GM12892 (cell line): Measurements from ENCODE around the gene RAB13.

ENCODE experiments used
- POLR2A ChIP-seq: IDR thresholded peaks from 2 replicates; pipeline ENCODE4 v1.6.1; 2011; ENCODE audit warnings: low read depth, low read length, control low read depth
- POLR2AphosphoS5 ChIP-seq: IDR thresholded peaks from 2 replicates; pipeline ENCODE4 v1.6.1; 2011; ENCODE audit warnings: low read depth, low read length, control low read depth

GRCh38 chr1:153963850-153964331, 22.2 kb downstream of the RAB13 start:
- TF ChIP-seq POLR2A (no peak), POLR2AphosphoS5 (no peak)
